Right hindlimb (tissue), 1 donor: Measurements from ENCODE around the gene SH3BP1.
"Not testable (repeated sequence)": the region's sequence is repeated elsewhere in the genome, so short reads cannot be mapped to it uniquely, and the experiment has no call there.

ENCODE experiments used
- DNase-seq: peaks from one replicate; pipeline ENCODE4 v3.0.0-alpha.2; 2018

Gene SH3BP1

GRCh38 chr22:37634417-37634924, 5.0 kb upstream of the SH3BP1 start:
- DNase-seq = no peak

- DNase-seq = no peak
These were observed 4.3 kb upstream of the SH3BP1 start for GRCh38 chr22:37635157-37635556.

- DNase-seq = peak; percentile 60
These were observed 3.1 kb upstream of the SH3BP1 start for GRCh38 chr22:37636186-37636948.

- no peak for DNase-seq
These were observed 2.6 kb upstream of the SH3BP1 start for GRCh38 chr22:37636949-37637273.

GRCh38 chr22:37638391-37639069, 939 bp upstream of the SH3BP1 start:
- no peak for DNase-seq

GRCh38 chr22:37639771-37640590, 512 bp downstream of the SH3BP1 start:
- peak; percentile 34 for DNase-seq

GRCh38 chr22:37640591-37641560, 1.4 kb downstream of the SH3BP1 start:
- no peak for DNase-seq

GRCh38 chr22:37641561-37641949, 2.1 kb downstream of the SH3BP1 start:
- DNase-seq = no peak

GRCh38 chr22:37643225-37643847, 3.9 kb downstream of the SH3BP1 start:
- DNase-seq = peak; percentile 89

- no peak for DNase-seq
These were observed 7.8 kb downstream of the SH3BP1 start for GRCh38 chr22:37647317-37647716.

- DNase-seq = peak; percentile 65
These were observed 8.5 kb downstream of the SH3BP1 start for GRCh38 chr22:37647928-37648327.

GRCh38 chr22:37650463-37651136, 11.1 kb downstream of the SH3BP1 start:
- DNase-seq = no peak

- no peak for DNase-seq
These were observed 15.2 kb downstream of the SH3BP1 start for GRCh38 chr22:37654563-37655251.

- no peak for DNase-seq
These were observed 15.7 kb downstream of the SH3BP1 start for GRCh38 chr22:37655252-37655563.

GRCh38 chr22:37656583-37656982, 17.1 kb downstream of the SH3BP1 start:
- not testable (repeated sequence) for DNase-seq

- DNase-seq = no peak
These were observed 18.2 kb downstream of the SH3BP1 start for GRCh38 chr22:37657590-37658132.

- peak; percentile 100 for DNase-seq
These were observed 18.9 kb downstream of the SH3BP1 start, which contains the start of gene PDXP for GRCh38 chr22:37658133-37659065. Gene PDXP, plus strand, starts transcription at chr22:37658723. Its CDS starts 60 bp downstream, at chr22:37658783.

- no peak for DNase-seq
These were observed 19.8 kb downstream of the SH3BP1 start for GRCh38 chr22:37659066-37659896.
